A673 (cell line): ENCODE data around the gene DTNA.

Experiments
- CTCF ChIP-seq: fragments of 300-800, 200-600 bp; sonication (generic); conservative IDR thresholded peaks from 2 replicates; pipeline ENCODE4 v1.5.1; 2017; ENCODE audit warnings: low read depth, mild to moderate bottlenecking, antibody characterized with exemption, low read length, moderate library complexity, mixed read lengths
- EZH2 ChIP-seq: fragments of 200-600 bp; sonication (generic); IDR thresholded peaks from 2 replicates; pipeline ENCODE4 v1.6.1; 2017; ENCODE audit warnings: borderline replicate concordance, low read depth, mild to moderate bottlenecking, mixed read lengths, antibody characterized with exemption, low read length; ENCODE audit not compliant: poor library complexity, severe bottlenecking

GRCh38 chr18:34707670-34708069 is 2.4 kb upstream of the DTNA start:
- TF ChIP-seq CTCF (no peak), EZH2 (no peak)
